GM23248 (cell line): ENCODE data around the gene PIP4K2C.

ENCODE experiments used
- EZH2 ChIP-seq: fragments of 200-600 bp; sonication (generic); IDR thresholded peaks from 2 replicates; pipeline ENCODE4 v1.6.1; 2018; ENCODE audit warnings: antibody characterized with exemption, mild to moderate bottlenecking; ENCODE audit not compliant: insufficient read depth, poor library complexity, severe bottlenecking
- EZH2phosphoT487 ChIP-seq: fragments of 200-600 bp; sonication (generic); IDR thresholded peaks from 2 replicates; pipeline ENCODE4 v1.6.1; 2018; ENCODE audit warnings: antibody characterized with exemption, moderate library complexity, mild to moderate bottlenecking, low read depth; ENCODE audit not compliant: insufficient read depth

DNA sequence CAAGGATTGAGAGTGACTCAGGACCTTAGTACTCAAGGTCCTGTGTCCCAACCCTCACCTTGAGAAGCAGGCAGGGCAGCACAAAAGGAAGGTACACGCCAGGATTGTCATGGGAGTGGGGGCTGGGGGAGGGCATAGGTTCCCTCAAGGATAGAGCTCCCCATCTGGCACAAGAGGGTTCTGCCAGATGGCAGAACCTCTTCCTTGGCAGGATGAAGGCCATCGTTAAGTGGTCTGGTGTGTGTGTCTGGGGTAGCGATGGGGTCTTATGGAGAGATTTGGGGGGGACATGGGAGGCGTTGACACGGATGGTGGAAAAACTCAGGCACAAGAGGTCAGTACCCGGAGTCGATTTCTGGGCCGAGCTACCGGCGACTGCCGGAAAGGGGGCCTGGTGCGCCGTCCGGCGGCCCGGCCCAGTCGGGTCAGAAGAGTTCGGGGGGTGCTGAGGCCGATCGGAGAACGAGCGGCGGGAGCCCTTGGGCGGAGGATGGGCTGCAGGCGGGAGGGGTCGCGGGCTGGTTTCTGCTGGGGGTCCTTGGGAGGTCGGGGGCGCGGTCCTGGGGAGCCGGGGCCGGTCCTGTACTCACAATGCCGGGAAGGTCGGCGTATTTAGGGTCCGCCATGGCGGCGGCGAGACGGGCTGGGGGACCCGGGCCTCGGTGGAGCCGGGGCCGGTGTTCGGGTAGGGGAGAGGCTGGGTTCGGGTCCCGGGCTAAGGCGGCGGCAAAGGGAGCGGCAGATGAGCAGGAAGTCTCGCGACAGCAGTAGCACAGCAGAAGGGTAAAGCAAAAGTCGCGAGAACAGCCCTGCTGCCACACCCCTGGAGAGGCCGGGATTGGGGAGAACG is 44.3 kb upstream of the PIP4K2C start, which contains the start of gene DCTN2:
- TF ChIP-seq EZH2phosphoT487 (no peak), EZH2 (no peak)
